Stomach (tissue), 9 donors: ENCODE results near the gene BTBD9. TPM values are rescaled to one million over a fixed set of nuclear protein-coding genes. Genes with fewer than 3 reads are reported as not detected.

Experiments
- DNase-seq, 2 donors: peaks; one replicate each; pipeline versions ENCODE4 v3.0.0 to v3.0.0-alpha.2; 2013 to 2019
- H3K27ac ChIP-seq, 5 donors: fragments of 200-600 bp in 4 of 5; sonication (generic) in 4 of 5; one replicate each; pipeline ENCODE4 v1.5.1; 2013 to 2019; ENCODE audit warnings: mild to moderate bottlenecking in 1 of 5, moderate library complexity in 1 of 5
- H3K27me3 ChIP-seq, 3 donors: fragments of 200-600 bp; sonication (generic); one replicate each; pipeline ENCODE4 v1.5.1; 2017 to 2019; ENCODE audit warnings: mixed run types in 1 of 3
- H3K36me3 ChIP-seq, 4 donors: fragments of 200-600 bp; sonication (generic); 1 replicate in 3 of 4; 2 replicates in 1 of 4; pipeline ENCODE4 v1.5.1; 2016 to 2019
- H3K4me1 ChIP-seq, 4 donors: fragments of 200-600 bp; sonication (generic); one replicate each; pipeline ENCODE4 v1.5.1; 2016 to 2019
- H3K4me3 ChIP-seq, 4 donors: fragments of 200-600 bp; sonication (generic) in 3 of 4; one replicate each; pipeline ENCODE4 v1.5.1; 2016 to 2019; ENCODE audit warnings: mild to moderate bottlenecking in 1 of 4
- H3K9me3 ChIP-seq, 4 donors: fragments of 200-600 bp; sonication (generic); one replicate each; pipeline ENCODE4 v1.5.1; 2016 to 2019
- CTCF ChIP-seq, 7 experiments: fragments of 450-650 bp in 4 of 7; fragments of 200-600 bp in 3 of 7; sonication (generic) in 3 of 7; IDR thresholded peaks; one replicate each; pipeline ENCODE4 v1.5.1; 2016 to 2019; ENCODE audit warnings: antibody characterized with exemption in 7 of 7, control low read depth in 2 of 7, mild to moderate bottlenecking in 1 of 7
- EP300 ChIP-seq: sonication (generic); formaldehyde crosslinking; IDR thresholded peaks from one replicate; pipeline ENCODE4 v1.6.1; 2017; ENCODE audit warnings: antibody characterized with exemption
- POLR2A ChIP-seq, 4 donors: fragments of 450-650 bp; IDR thresholded peaks; one replicate each; pipeline ENCODE4 v1.6.1; 2016; ENCODE audit warnings: antibody characterized with exemption in 4 of 4, control low read depth in 2 of 4, mild to moderate bottlenecking in 1 of 4, moderate library complexity in 1 of 4
- POLR2AphosphoS5 ChIP-seq, 3 donors: sonication (generic); formaldehyde crosslinking; IDR thresholded peaks; one replicate each; pipeline ENCODE4 v1.6.1; 2016; ENCODE audit warnings: antibody characterized with exemption in 3 of 3
- WGBS, 5 donors: extraction: QIAGEN DNeasy Blood & Tissue Kit in 3 of 5; methylation state at CpG; one replicate each; pipeline versions ENCODE4 v1.1.5 to v1.1.7; 2013 to 2018; 5-methylcytosine and 5-hydroxymethylcytosine counted together
- intact Hi-C: fragments of 100-400 bp; cut with DNase I; formaldehyde crosslinking; loops from one replicate; pipeline ENCODE4 v1.15.1; 2023; ENCODE audit warnings: low total_unique reads
- polyA plus RNA-seq, 3 donors: library from polyadenylated mRNA; stranded (reverse); fragments of 200-250 nt; gene quantifications; one replicate each; pipeline ENCODE4 v1.2.3, GENCODE V29; 2013
- total RNA-seq, 5 donors: library from RNA; depleted of rRNA; stranded (reverse); fragments of >200 nt; gene quantifications; one replicate each; pipeline versions ENCODE4 v1.1.0 to v1.2.3, GENCODE V29; 2014 to 2016
- donor health status: healthy with polysubstance abuse.
- donor health status: Bipolar disorder and iron deficiency.
- donor health status: healthy.

The BTBD9 gene
- total and polyA plus RNA-seq, 8 donors, result 1.4 to 90.2 (median 6.8) TPM

DNA sequence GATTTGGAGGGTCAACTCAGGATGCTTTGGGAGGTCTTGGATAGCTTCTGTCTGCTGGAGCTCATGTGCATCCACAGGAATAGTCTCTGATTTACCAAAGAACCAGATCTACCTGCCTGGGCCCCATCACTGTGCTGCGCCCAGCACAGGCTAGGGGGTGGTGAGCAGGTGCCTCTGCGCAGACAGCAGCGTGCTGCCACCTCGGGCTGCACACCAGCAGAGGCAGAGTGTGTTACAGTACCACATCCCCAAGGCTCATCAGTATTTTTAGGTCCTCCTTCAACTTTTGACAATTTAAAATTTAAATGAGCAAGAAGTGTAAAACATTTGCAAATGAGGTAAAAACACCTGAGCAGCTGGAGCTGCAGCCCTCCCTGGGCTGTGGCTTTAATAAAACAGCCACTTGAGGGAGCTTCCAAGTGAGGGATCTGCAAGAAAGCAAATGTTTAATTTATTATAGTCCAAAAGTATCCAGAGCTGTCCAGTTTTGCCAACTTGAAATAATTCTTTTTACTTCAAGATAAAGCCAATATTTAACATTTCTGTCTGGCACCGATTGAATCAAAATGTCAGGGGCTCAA lies 495.3 kb downstream of the BTBD9 start:
- peaks cover 0 to 16% (median 8%) of the 10 kb centered on the region in 4 donors for H3K36me3 ChIP-seq
- TF ChIP-seq EP300 (no peak), POLR2AphosphoS5 (IDR thresholded peaks at IDR 0.05) (no peak), POLR2A (IDR thresholded peaks at IDR 0.05) (no peak), CTCF (IDR thresholded peaks at IDR 0.05) (no peak)
- H3K27me3 ChIP-seq, result no peaks in the 10 kb centered on the region
- intact Hi-C loops, result no loop called here
- H3K4me3 ChIP-seq, result no peak overlapping the region
- no peaks in the 10 kb centered on the region for H3K9me3 ChIP-seq
- WGBS, 5 donors, result 83 to 93% (median 89%) methylated on average over 5 of the region's 5 CpGs
- H3K27ac ChIP-seq, result no peak overlapping the region
- H3K4me1 ChIP-seq, result peaks cover 0 to 24% (median 12%) of the 10 kb centered on the region in 4 donors
- DNase-seq, result no peak

DNA sequence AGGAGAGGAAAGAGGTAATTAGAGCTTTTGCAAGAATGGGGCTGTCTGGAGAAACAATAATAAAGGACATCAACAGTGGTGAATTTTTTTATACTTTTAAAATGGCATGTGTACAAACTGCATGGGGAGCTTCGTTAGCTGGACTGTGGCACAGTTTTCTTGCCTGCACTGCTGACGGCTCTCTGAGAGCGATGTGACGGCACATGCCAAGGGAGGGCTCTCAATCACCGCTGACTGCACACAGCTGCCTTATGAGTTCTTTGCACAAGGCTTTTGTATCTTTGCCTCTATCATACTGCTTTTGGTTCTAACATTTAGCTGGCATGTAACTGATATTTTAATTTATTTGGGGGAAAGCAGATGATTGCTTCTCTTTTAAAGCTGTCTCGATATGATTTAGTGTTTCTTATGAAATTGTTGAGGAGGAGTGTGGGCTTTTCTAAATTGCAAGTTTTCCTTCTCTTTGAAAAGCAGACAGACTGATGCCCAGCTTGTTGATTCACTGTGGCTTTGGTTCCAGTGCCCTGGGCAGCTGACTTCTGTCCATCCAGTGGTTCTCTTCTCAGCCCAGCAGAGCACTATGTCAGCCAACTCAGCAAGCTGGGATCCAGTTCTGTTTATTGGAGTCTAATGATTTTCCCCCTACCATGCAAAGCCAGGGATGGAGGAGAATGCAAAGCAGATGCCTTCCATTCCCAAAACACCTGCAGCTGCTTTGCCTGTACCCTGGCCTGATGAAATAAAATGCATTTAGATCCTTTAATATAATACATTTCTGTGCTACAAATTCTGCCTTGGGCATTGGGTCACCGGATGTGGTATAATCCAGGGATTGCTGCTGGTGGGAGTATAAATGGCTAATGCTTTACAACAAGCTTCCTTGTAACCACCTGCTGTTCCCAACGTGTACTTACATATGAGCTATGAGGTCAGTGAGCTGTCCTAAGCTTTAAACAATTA lies 496.3 kb downstream of the BTBD9 start:
- WGBS, 5 donors, result 77 to 86% (median 81%) methylated on average over 8 of the region's 8 CpGs
- no peak overlapping the region for H3K4me3 ChIP-seq
- peaks cover 0 to 16% (median 8%) of the 10 kb centered on the region in 4 donors for H3K36me3 ChIP-seq
- H3K4me1 ChIP-seq, result peaks cover 0 to 15% (median 7%) of the 10 kb centered on the region in 4 donors
- TF ChIP-seq CTCF (IDR thresholded peaks at IDR 0.05) (no peak), EP300 (no peak), POLR2A (IDR thresholded peaks at IDR 0.05) (no peak), POLR2AphosphoS5 (IDR thresholded peaks at IDR 0.05) (no peak)
- peak in 1 of 2 donors; percentile 48 for DNase-seq
- no peaks in the 10 kb centered on the region for H3K27me3 ChIP-seq
- intact Hi-C loops, result no loop called here
- no peak overlapping the region for H3K27ac ChIP-seq
- H3K9me3 ChIP-seq, result no peaks in the 10 kb centered on the region

- peaks cover 0 to 15% (median 7%) of the 10 kb centered on the region in 4 donors for H3K4me1 ChIP-seq
- no peak overlapping the region for H3K27ac ChIP-seq
- DNase-seq, result no peak
- intact Hi-C loops, result no loop called here
- no peaks in the 10 kb centered on the region for H3K9me3 ChIP-seq
- peaks cover 0 to 16% (median 8%) of the 10 kb centered on the region in 4 donors for H3K36me3 ChIP-seq
- no peaks in the 10 kb centered on the region for H3K27me3 ChIP-seq
- 78 to 92% (median 87%) methylated on average over 7 of the region's 7 CpGs for WGBS, 5 donors
- H3K4me3 ChIP-seq, result no peak overlapping the region
- TF ChIP-seq CTCF (IDR thresholded peaks at IDR 0.05), result no peak
- no peak for TF ChIP-seq POLR2A (IDR thresholded peaks at IDR 0.05)
These were observed 497.4 kb downstream of the BTBD9 start for GRCh38 chr6:38142178-38142902.

DNA sequence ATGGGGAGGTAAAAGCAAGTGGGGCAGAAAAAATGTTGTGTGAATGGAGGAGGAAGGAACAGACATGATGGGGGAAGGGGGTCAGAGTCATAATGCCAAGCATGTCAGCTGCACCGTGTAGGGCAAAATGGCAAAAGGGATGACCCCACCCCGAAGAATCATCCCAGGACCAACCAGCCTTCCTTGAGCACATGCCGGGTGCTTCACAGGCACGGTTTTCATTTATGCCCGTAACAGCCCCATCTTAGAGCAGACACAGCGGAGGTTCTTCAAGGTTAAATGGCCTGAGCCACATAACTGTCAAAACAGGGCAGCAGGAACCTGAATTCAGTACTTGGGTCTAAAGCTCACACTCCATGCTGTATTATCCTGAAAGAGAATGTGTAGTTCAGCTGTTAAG lies 498.0 kb downstream of the BTBD9 start:
- WGBS, 5 donors, result 86 to 96% (median 96%) methylated on average over 6 of the region's 6 CpGs
- H3K27ac ChIP-seq, result no peak overlapping the region
- H3K4me1 ChIP-seq, result peaks cover 0 to 15% (median 7%) of the 10 kb centered on the region in 4 donors
- intact Hi-C loops, result no loop called here
- peaks cover 0 to 16% (median 8%) of the 10 kb centered on the region in 4 donors for H3K36me3 ChIP-seq
- H3K4me3 ChIP-seq, result no peak overlapping the region
- DNase-seq, result no peak
- H3K9me3 ChIP-seq, result no peaks in the 10 kb centered on the region
- no peak for TF ChIP-seq EP300
- no peak for TF ChIP-seq POLR2AphosphoS5 (IDR thresholded peaks at IDR 0.05)
- no peak for TF ChIP-seq CTCF (IDR thresholded peaks at IDR 0.05)
- no peak for TF ChIP-seq POLR2A (IDR thresholded peaks at IDR 0.05)
- no peaks in the 10 kb centered on the region for H3K27me3 ChIP-seq
